Hair follicular keratinocyte (primary cell): Measurements from ENCODE around the gene POLR2M. TPM values are rescaled to one million over a fixed set of nuclear protein-coding genes. Genes with fewer than 3 reads are reported as not detected.

Experiments used
- total RNA-seq: library from RNA; depleted of rRNA; stranded (reverse); fragments of >200 nt; gene quantifications from 2 replicates; pipeline ENCODE4 v1.2.3, GENCODE V29; 2015

POLR2M gene
- total RNA-seq: 23.0 and 27.5 TPM in 2 replicates

GRCh38 chr15:57706405-57707209 lies at the start of gene POLR2M:
Gene POLR2M (plus strand): TSS chr15:57706714. CDS start chr15:57706843, 129 bp downstream.

Other genes with a start within 250 kb of the POLR2M start
- gene MYZAP, start 114.8 kb upstream of the POLR2M start, total RNA-seq: 0.15 and 3.4 TPM in 2 replicates